Smooth muscle cell of bladder (primary cell): ENCODE data around the gene GATAD2A. TPM values are rescaled to one million over a fixed set of nuclear protein-coding genes. Genes with fewer than 3 reads are reported as not detected.

Experiments used
- total RNA-seq: library from RNA; depleted of rRNA; stranded (reverse); fragments of >200 nt; gene quantifications from 2 replicates; pipeline ENCODE4 v1.2.3, GENCODE V29; 2014

GATAD2A gene, protein sequence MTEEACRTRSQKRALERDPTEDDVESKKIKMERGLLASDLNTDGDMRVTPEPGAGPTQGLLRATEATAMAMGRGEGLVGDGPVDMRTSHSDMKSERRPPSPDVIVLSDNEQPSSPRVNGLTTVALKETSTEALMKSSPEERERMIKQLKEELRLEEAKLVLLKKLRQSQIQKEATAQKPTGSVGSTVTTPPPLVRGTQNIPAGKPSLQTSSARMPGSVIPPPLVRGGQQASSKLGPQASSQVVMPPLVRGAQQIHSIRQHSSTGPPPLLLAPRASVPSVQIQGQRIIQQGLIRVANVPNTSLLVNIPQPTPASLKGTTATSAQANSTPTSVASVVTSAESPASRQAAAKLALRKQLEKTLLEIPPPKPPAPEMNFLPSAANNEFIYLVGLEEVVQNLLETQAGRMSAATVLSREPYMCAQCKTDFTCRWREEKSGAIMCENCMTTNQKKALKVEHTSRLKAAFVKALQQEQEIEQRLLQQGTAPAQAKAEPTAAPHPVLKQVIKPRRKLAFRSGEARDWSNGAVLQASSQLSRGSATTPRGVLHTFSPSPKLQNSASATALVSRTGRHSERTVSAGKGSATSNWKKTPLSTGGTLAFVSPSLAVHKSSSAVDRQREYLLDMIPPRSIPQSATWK
- total RNA-seq, result 17.8 and 30.2 TPM in 2 replicates

DNA sequence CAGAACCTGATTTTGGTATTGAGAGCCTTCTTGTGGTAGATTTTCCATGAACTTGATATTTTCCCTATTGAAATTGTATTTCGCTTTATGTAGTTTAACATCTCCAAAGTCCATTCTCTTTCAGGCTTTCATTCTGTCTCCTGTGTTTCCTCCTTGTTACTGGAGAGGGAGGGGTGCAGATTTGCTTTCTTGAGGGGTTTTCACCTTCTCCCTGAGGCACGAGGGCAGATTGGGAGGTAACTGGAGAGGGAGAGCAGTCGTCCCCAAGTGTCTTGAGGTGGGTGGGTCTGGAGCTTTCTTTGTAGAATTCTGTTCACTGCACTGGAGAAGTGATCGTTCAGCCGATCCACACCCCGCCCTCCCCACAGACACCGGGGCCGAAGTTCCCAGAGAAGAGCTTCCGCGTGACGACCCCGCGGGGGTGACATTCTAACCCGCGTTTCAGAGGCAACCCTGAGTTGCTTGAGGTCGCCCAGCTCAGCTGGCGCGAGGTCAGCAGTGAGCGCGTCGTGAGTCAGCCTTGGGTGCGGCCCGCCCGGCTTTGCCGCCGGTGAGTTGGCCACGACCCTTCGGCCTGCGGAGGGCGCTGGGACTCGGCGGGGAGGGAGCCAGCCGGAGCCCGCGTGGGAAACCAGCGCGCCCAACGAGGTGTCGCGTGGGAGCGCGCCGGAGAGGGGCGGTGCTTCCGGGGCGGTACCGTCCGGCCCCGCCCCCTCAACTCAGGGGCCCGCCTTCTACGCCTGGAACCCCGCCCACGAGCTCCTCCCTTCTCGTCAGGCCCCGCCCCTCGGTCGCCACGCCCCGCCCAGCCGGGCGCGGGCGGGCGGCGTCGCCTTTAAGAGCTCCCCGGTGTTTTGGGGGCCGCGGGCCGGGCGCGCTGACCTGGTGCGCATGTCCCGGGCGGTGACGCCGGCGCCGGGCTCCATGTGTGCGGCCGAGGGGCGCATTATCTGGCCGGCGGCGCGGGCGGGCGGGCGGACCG is at the start of gene GATAD2A:
GATAD2A (plus strand) TSS at position 797 of the 982 bp plus-strand sequence. CDS start 59,671 bp downstream, outside the sequence.

DNA sequence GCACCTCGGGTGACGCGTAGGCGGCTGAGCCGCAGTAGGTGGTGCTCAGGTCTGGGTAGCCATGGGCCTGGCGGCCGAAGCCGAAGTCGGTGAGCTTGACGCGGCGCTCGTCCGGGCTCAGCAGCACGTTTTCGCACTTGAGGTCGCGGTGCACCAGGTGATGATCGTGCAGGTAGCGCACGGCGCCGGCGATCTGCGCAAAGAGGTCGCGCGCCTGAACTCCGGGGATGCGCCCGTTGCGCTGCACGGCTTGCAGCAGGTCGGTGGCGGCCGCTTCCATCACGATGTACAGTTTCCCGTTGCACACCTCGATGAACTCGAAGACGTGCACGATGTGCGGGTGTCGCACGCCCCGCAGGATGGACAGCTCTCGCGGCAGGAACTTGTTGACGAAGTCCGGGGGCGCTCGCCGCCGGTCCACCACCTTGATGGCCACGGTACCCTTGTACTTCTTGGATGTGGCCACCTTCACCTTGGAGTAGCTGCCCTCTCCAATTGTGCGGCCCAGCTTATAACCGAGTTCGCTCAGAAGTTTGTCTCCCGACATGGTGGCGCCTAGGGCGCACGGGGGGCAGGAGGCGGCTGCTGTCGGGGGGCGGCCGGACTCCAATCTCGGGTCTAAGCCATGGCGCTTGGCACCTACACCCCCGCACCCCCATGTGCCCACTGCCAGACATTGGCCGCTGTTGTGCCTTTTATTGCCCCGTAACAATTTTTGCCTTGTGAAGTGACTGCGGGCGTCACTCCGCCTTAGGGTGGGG is 109.6 kb downstream of the GATAD2A start, which contains the start of gene TSSK6:
TSSK6 (minus strand) TSS at position 668 of the 761 bp plus-strand sequence; CDS start at position 547, 121 bp downstream.

DNA sequence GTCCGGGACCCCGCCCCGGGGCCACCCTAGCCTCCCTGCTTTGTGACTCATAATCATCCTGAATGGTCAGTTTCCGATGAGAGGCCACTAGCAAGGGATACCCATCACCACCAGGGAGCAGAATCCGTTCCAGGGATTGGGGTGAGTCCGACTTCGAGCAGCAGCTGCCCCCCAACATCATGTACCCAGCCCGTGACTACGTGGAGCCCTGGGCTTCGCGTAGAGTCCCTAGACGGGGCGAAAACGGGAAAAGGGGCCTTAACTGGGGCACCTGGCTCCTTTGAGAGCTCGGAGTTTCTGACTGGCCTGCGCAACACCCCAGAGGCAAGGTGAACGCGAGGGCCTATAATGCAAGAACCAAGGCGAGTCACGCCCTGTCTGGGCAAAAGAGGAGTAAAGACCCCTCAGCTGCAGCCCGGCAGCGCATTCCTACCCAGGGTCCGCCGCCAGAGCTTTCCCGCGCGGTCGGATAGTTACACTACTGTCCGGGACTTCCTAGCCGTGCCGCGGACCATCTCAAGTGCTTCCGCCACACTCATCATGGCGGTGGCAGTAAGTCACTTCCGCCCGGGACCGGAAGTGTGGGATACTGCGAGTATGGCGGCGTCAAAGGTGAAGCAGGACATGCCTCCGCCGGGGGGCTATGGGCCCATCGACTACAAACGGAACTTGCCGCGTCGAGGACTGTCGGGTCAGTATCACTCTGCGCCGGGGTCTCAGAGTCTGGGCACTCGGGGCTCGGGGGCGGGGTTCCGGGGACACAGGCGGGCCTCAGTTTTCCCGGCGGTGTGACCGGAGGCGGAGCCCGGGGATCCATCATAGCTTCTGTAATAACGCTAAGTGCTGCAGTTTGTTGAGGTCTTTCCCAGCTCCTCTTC is 110.4 kb downstream of the GATAD2A start, which contains the start of gene NDUFA13:
NDUFA13 (plus strand) TSS at position 584 of the 878 bp plus-strand sequence; CDS start at position 598, 14 bp downstream.

DNA sequence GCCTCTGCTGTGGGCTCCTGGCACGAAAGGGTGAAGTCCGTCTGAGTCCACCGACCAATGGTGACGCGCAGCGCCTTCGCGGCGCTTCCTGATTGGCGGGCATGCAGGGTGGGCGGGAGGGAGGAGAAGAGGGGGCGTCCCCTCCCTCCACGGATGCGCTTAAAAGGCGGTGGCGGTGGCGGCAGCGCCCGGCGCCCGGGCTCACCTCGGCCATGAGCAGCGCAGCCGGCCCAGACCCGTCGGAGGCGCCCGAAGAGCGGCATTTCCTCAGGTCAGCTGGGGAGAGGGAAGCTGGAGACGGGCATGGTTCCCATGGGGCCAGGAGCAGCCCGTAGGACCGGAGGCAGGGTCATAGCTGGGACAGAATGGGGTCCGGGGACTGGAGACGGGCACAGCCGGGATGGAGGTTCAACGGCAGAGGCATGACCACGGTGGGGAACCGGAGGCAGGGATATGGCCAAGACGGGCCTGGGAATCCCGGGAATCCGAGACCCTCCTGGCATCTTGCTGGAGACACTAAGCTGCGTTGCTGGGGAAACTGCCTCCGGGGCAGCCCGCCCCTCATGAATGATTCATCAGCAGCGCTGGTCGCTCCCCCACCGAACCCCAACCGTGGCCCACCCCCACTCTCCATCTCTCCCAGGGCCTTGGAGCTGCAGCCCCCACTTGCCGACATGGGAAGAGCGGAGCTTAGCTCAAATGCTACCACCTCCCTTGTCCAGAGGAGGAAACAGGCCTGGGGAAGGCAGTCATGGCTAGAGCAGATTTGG is 123.4 kb downstream of the GATAD2A start, which contains the start of gene YJEFN3:
YJEFN3 (plus strand) TSS at position 191 of the 770 bp plus-strand sequence; CDS start at position 213, 22 bp downstream.

DNA sequence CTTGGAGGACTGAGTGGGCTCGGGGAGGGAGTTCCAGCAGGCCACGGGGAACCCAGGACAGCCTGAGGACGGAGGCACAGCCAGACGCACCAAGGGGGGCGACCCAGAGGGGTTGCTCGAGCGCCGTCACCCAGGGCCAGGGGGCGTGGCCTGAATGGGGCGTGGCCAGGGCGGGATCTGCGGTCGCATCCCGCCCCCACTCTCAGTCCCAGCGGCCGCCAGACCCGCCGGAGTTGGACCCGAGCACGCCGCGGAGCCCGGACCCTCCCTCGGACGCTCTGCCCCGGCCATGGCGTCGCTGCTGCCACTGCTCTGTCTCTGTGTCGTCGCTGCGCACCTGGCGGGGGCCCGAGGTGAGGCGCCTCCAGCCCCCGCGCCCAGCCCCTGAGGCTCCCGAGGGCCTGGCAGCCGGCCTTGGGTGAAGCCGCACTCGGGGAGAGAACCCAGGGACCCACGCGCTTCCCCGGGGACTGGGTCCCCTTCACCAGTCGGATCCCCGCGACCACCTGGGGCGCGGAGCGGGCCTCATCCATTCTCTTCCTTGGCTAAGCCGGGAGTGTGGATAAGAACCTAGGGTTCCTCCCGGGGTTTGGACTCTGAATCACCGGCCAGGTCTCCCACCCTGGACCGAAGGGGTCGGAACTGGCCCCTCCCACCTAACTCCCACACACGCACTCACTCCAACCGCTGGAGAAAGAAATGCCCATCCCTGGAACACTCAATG is 132.7 kb downstream of the GATAD2A start, which contains the start of gene CILP2:
CILP2 (plus strand) TSS at position 205 of the 724 bp plus-strand sequence; CDS start at position 290, 85 bp downstream.

Other genes with a start within 250 kb of the GATAD2A start
- gene MEF2B, start 235.4 kb upstream of the GATAD2A start, total RNA-seq, result 0.09 and 0.14 TPM in 2 replicates
- 15.5 and 17.5 TPM in 2 replicates for gene BORCS8, start 213.5 kb upstream of the GATAD2A start, total RNA-seq
- 56.2 and 64.3 TPM in 2 replicates for gene RFXANK, start 213.4 kb upstream of the GATAD2A start, total RNA-seq
- 3.3 and 4.7 TPM in 2 replicates for gene NR2C2AP, start 202.3 kb upstream of the GATAD2A start, total RNA-seq
- not detected in 2 replicates for gene NCAN, start 193.7 kb upstream of the GATAD2A start, total RNA-seq
- gene TM6SF2, start 132.4 kb upstream of the GATAD2A start, total RNA-seq, result 1.3 and 2.0 TPM in 2 replicates
- gene SUGP1, start 85.2 kb upstream of the GATAD2A start, total RNA-seq, result 26.5 and 33.8 TPM in 2 replicates
- 16.8 and 27.0 TPM in 2 replicates for gene MAU2, start 84.8 kb upstream of the GATAD2A start, total RNA-seq
- 1.4 and 1.8 TPM in 2 replicates for gene TSSK6, start 109.9 kb downstream of the GATAD2A start, total RNA-seq
- gene NDUFA13, start 110.5 kb downstream of the GATAD2A start, total RNA-seq, result 405 and 429 TPM in 2 replicates
- gene YJEFN3, start 123.2 kb downstream of the GATAD2A start, total RNA-seq, result 0.57 and 0.92 TPM in 2 replicates
- gene CILP2, start 132.6 kb downstream of the GATAD2A start, total RNA-seq, result 0.14 and 0.37 TPM in 2 replicates
- gene PBX4, start 213.0 kb downstream of the GATAD2A start, total RNA-seq, result 0.43 and 0.55 TPM in 2 replicates
- 0.71 and 1.3 TPM in 2 replicates for gene LPAR2, start 222.5 kb downstream of the GATAD2A start, total RNA-seq
- 3.3 and 4.1 TPM in 2 replicates for gene GMIP, start 238.0 kb downstream of the GATAD2A start, total RNA-seq